SK-N-SH treated with all-trans-retinoic acid at 6 μM for 48 hours (cell line): ENCODE measurements around the gene UFD1.

Experiments used
- ATAC-seq: fragments of 200-7000 bp; cut with Tn5 transposase; 3 replicates; pipeline ENCODE4 v1.9.1; 2020; ENCODE audit warnings: mild to moderate bottlenecking, moderate library complexity
- ARNTL ChIP-seq: fragments of 450-650 bp; formaldehyde crosslinking; IDR thresholded peaks from 2 replicates; pipeline ENCODE4 v1.5.0; 2020; ENCODE audit warnings: low read depth, mild to moderate bottlenecking, moderate library complexity, borderline replicate concordance
- BACH2 ChIP-seq: fragments of 250-450 bp; sonication (Bioruptor Pico); IDR thresholded peaks from 2 replicates; pipeline ENCODE4 v1.9.0; 2021; ENCODE audit warnings: mild to moderate bottlenecking, borderline replicate concordance
- CREB5 ChIP-seq: fragments of 250-450 bp; sonication (Bioruptor Pico); IDR thresholded peaks from 2 replicates; pipeline ENCODE4 v1.5.1; 2020; ENCODE audit warnings: low read depth, mild to moderate bottlenecking, moderate library complexity
- CSDC2 ChIP-seq: fragments of 250-450 bp; sonication (Bioruptor Pico); IDR thresholded peaks from 2 replicates; pipeline ENCODE4 v1.5.0; 2020; ENCODE audit warnings: mild to moderate bottlenecking, moderate library complexity
- ESRRG ChIP-seq: fragments of 250-450 bp; sonication (Bioruptor Pico); IDR thresholded peaks from 2 replicates; pipeline ENCODE4 v1.6.1; 2021; ENCODE audit warnings: mild to moderate bottlenecking
- GLIS3 ChIP-seq: fragments of 250-450 bp; sonication (Bioruptor Pico); IDR thresholded peaks from 2 replicates; pipeline ENCODE4 v1.5.0; 2020; ENCODE audit warnings: mild to moderate bottlenecking, moderate library complexity
- ISL1 ChIP-seq: fragments of 250-450 bp; sonication (Bioruptor Pico); IDR thresholded peaks from 2 replicates; pipeline ENCODE4 v2.1.2; 2022; ENCODE audit warnings: mild to moderate bottlenecking, moderate library complexity
- OSR1 ChIP-seq: fragments of 250-450 bp; sonication (Bioruptor Pico); IDR thresholded peaks from 2 replicates; pipeline ENCODE4 v1.8.0; 2022; ENCODE audit warnings: moderate library complexity, mild to moderate bottlenecking, inconsistent platforms
- PATZ1 ChIP-seq: fragments of 250-450 bp; sonication (Bioruptor Pico); IDR thresholded peaks from 2 replicates; pipeline ENCODE4 v1.8.0; 2020; ENCODE audit warnings: mild to moderate bottlenecking, moderate library complexity, borderline replicate concordance
- POU6F1 ChIP-seq: fragments of 250-450 bp; sonication (Bioruptor Pico); IDR thresholded peaks from 2 replicates; pipeline ENCODE4 v1.8.0; 2021; ENCODE audit warnings: low read depth, mild to moderate bottlenecking, moderate library complexity, borderline replicate concordance
- PPARA ChIP-seq: fragments of 250-450 bp; sonication (Bioruptor Pico); IDR thresholded peaks from 2 replicates; pipeline ENCODE4 v1.5.0; 2020; ENCODE audit warnings: mild to moderate bottlenecking, borderline replicate concordance
- RARB ChIP-seq: fragments of 250-450 bp; sonication (Bioruptor Pico); IDR thresholded peaks from 2 replicates; pipeline ENCODE4 v1.8.0; 2021; ENCODE audit warnings: mild to moderate bottlenecking, moderate library complexity
- SNAI2 ChIP-seq: fragments of 250-450 bp; sonication (Bioruptor Pico); IDR thresholded peaks from 2 replicates; pipeline ENCODE4 v1.5.0; 2020; ENCODE audit warnings: mild to moderate bottlenecking, moderate library complexity
- TCF4 ChIP-seq: fragments of 250-450 bp; sonication (Bioruptor Pico); IDR thresholded peaks from 2 replicates; pipeline ENCODE4 v1.8.0; 2021; ENCODE audit warnings: mild to moderate bottlenecking, moderate library complexity, borderline replicate concordance
- TOX ChIP-seq: fragments of 250-450 bp; sonication (Bioruptor Pico); IDR thresholded peaks from 2 replicates; pipeline ENCODE4 v1.8.0; 2021; ENCODE audit warnings: mild to moderate bottlenecking, moderate library complexity, borderline replicate concordance
- ZFP3 ChIP-seq: fragments of 250-450 bp; sonication (Bioruptor Pico); IDR thresholded peaks from 2 replicates; pipeline ENCODE4 v1.5.0; 2020; ENCODE audit warnings: mild to moderate bottlenecking, moderate library complexity
- ZNF565 ChIP-seq: fragments of 450-650 bp; formaldehyde crosslinking; conservative IDR thresholded peaks from 2 replicates; pipeline ENCODE4 v1.5.0; 2020; ENCODE audit warnings: low read depth, mild to moderate bottlenecking, moderate library complexity
- ZNF70 ChIP-seq: fragments of 450-650 bp; formaldehyde crosslinking; IDR thresholded peaks from 2 replicates; pipeline ENCODE4 v1.5.0; 2020; ENCODE audit warnings: mild to moderate bottlenecking, moderate library complexity
- ZNF8 ChIP-seq: fragments of 450-650 bp; formaldehyde crosslinking; IDR thresholded peaks from 2 replicates; pipeline ENCODE4 v1.5.0; 2020; ENCODE audit warnings: mild to moderate bottlenecking, moderate library complexity
- TF ChIP-seq, protein P1 (sequence below): fragments of 250-450 bp; sonication (Bioruptor Pico); IDR thresholded peaks from 2 replicates; pipeline ENCODE4 v1.5.0; 2020; ENCODE audit warnings: mild to moderate bottlenecking, moderate library complexity
- TF ChIP-seq, protein P2 (sequence below): fragments of 250-450 bp; sonication (Bioruptor Pico); IDR thresholded peaks from 2 replicates; pipeline ENCODE4 v1.5.1; 2021; ENCODE audit warnings: mild to moderate bottlenecking, moderate library complexity

The UFD1 gene

GRCh38 chr22:19453718-19454117, 25.3 kb downstream of the UFD1 start:
- TF ChIP-seq ESRRG, result no peak
- TF ChIP-seq RARB (CRISPR knock-in tag), result no peak
- ATAC-seq, result no peak

DNA sequence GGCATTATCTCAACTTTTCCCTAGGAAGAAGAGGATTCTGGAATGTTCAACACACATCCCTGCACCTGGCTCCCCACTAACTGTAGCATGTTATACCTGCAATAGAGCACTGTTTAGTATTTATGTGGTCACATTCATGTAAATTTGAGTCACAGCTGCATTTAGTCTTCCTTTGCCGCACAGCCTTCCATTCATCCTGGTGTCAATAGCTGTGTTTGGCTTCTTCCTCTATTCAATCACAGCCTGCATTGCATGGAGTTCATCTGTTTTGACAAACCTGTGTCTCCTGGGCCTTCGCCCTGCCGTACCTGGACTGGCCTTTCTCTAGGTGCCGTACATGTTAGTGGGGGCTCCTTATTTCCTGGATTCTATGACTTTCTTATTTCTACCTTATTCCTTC, 27.4 kb downstream of the UFD1 start:
- TF ChIP-seq, protein P1, sequence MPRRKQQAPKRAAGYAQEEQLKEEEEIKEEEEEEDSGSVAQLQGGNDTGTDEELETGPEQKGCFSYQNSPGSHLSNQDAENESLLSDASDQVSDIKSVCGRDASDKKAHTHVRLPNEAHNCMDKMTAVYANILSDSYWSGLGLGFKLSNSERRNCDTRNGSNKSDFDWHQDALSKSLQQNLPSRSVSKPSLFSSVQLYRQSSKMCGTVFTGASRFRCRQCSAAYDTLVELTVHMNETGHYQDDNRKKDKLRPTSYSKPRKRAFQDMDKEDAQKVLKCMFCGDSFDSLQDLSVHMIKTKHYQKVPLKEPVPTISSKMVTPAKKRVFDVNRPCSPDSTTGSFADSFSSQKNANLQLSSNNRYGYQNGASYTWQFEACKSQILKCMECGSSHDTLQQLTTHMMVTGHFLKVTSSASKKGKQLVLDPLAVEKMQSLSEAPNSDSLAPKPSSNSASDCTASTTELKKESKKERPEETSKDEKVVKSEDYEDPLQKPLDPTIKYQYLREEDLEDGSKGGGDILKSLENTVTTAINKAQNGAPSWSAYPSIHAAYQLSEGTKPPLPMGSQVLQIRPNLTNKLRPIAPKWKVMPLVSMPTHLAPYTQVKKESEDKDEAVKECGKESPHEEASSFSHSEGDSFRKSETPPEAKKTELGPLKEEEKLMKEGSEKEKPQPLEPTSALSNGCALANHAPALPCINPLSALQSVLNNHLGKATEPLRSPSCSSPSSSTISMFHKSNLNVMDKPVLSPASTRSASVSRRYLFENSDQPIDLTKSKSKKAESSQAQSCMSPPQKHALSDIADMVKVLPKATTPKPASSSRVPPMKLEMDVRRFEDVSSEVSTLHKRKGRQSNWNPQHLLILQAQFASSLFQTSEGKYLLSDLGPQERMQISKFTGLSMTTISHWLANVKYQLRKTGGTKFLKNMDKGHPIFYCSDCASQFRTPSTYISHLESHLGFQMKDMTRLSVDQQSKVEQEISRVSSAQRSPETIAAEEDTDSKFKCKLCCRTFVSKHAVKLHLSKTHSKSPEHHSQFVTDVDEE (CRISPR knock-in tag), result no peak
- TF ChIP-seq CREB5, result no peak
- TF ChIP-seq RARB (CRISPR knock-in tag), result no peak
- TF ChIP-seq OSR1, result no peak
- no peak for TF ChIP-seq PATZ1
- no peak for TF ChIP-seq GLIS3 (CRISPR knock-in tag)
- no peak for TF ChIP-seq ZFP3 (CRISPR knock-in tag)
- TF ChIP-seq CSDC2 (CRISPR knock-in tag), result no peak
- no peak for TF ChIP-seq BACH2 (CRISPR knock-in tag)
- no peak for TF ChIP-seq ESRRG
- TF ChIP-seq, protein P2, sequence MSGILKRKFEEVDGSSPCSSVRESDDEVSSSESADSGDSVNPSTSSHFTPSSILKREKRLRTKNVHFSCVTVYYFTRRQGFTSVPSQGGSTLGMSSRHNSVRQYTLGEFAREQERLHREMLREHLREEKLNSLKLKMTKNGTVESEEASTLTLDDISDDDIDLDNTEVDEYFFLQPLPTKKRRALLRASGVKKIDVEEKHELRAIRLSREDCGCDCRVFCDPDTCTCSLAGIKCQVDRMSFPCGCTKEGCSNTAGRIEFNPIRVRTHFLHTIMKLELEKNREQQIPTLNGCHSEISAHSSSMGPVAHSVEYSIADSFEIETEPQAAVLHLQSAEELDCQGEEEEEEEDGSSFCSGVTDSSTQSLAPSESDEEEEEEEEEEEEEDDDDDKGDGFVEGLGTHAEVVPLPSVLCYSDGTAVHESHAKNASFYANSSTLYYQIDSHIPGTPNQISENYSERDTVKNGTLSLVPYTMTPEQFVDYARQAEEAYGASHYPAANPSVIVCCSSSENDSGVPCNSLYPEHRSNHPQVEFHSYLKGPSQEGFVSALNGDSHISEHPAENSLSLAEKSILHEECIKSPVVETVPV (CRISPR knock-in tag), result no peak
- TF ChIP-seq ZNF8 (CRISPR knock-in tag), result no peak
- no peak for TF ChIP-seq ARNTL (CRISPR knock-in tag)
- TF ChIP-seq SNAI2, result no peak
- no peak for TF ChIP-seq TCF4 (CRISPR knock-in tag)
- no peak for TF ChIP-seq TOX
- TF ChIP-seq, all 23 proteins: peak for 0
- no peak for ATAC-seq

GRCh38 chr22:19450363-19451175, 28.4 kb downstream of the UFD1 start:
- ATAC-seq, result no peak
- TF ChIP-seq TCF4 (CRISPR knock-in tag), result no peak
- TF ChIP-seq, protein P2 (CRISPR knock-in tag), result no peak
- no peak for TF ChIP-seq ESRRG
- TF ChIP-seq CREB5, result no peak
- no peak for TF ChIP-seq GLIS3 (CRISPR knock-in tag)
- no peak for TF ChIP-seq POU6F1
- TF ChIP-seq PPARA (CRISPR knock-in tag), result no peak
- no peak for TF ChIP-seq ZNF70 (CRISPR knock-in tag)
- no peak for TF ChIP-seq RARB (CRISPR knock-in tag)
- no peak for TF ChIP-seq ISL1 (CRISPR knock-in tag)
- no peak for TF ChIP-seq ZFP3 (CRISPR knock-in tag)
- TF ChIP-seq ZNF8 (CRISPR knock-in tag), result no peak
- TF ChIP-seq, protein P1 (CRISPR knock-in tag), result no peak
- no peak for TF ChIP-seq ZNF565 (CRISPR knock-in tag)
